NCI-H82 treated with DMSO at 0.1 percent for 48 hours (cell line): ENCODE data around the gene NSG1.

Source experiments
- DNase-seq: peaks from one replicate; lab custom pipeline; 2025; ENCODE audit not compliant: unreplicated experiment; lab: John Stamatoyannopoulos, UW

NSG1 gene

GRCh38 chr4:4430492-4431195 lies 43.7 kb downstream of the NSG1 start:
- DNase-seq: peak; percentile 65

- DNase-seq: no peak
Measured at GRCh38 chr4:4432341-4433125, 45.6 kb downstream of the NSG1 start.

GRCh38 chr4:4433941-4434340 lies 47.0 kb downstream of the NSG1 start:
- DNase-seq: no peak

GRCh38 chr4:4436244-4436823 lies 49.4 kb downstream of the NSG1 start:
- DNase-seq: no peak

GRCh38 chr4:4437798-4438470 lies 51.0 kb downstream of the NSG1 start:
- no peak for DNase-seq

- DNase-seq: no peak
Measured at GRCh38 chr4:4438891-4439290, 52.0 kb downstream of the NSG1 start.

GRCh38 chr4:4439782-4440181 lies 52.9 kb downstream of the NSG1 start:
- DNase-seq: peak; percentile 20

- DNase-seq: no peak
Measured at GRCh38 chr4:4440333-4441061, 53.6 kb downstream of the NSG1 start.

GRCh38 chr4:4443821-4444220 lies 56.9 kb downstream of the NSG1 start:
- DNase-seq: no peak

GRCh38 chr4:4446434-4446833 lies 59.5 kb downstream of the NSG1 start:
- no peak for DNase-seq

- DNase-seq: no peak
Measured at GRCh38 chr4:4455210-4455865, 68.4 kb downstream of the NSG1 start.

- DNase-seq: no peak
Measured at GRCh38 chr4:4456351-4456750, 69.4 kb downstream of the NSG1 start.

- no peak for DNase-seq
Measured at GRCh38 chr4:4456816-4457578, 70.1 kb downstream of the NSG1 start.

- DNase-seq: no peak
Measured at GRCh38 chr4:4457803-4458553, 71.1 kb downstream of the NSG1 start.

- DNase-seq: no peak
Measured at GRCh38 chr4:4459181-4459580, 72.3 kb downstream of the NSG1 start.

- no peak for DNase-seq
Measured at GRCh38 chr4:4460759-4461158, 73.9 kb downstream of the NSG1 start.

- no peak for DNase-seq
Measured at GRCh38 chr4:4461178-4461577, 74.3 kb downstream of the NSG1 start.

- no peak for DNase-seq
Measured at GRCh38 chr4:4461850-4462249, 74.9 kb downstream of the NSG1 start.

GRCh38 chr4:4462970-4463369 lies 76.1 kb downstream of the NSG1 start:
- DNase-seq: no peak
